NCI-H2029 treated with DMSO at 0.1 percent for 48 hours (cell line): ENCODE measurements around the gene CA7.
A peak's percentile ranks its signal among the peaks of the same experiment; 100 is the strongest.
"Not testable (repeated sequence)": the region's sequence is repeated elsewhere in the genome, so short reads cannot be mapped to it uniquely, and the experiment has no call there.

Experiments
- DNase-seq: peaks from one replicate; lab custom pipeline; 2025; lab: John Stamatoyannopoulos, UW

The CA7 gene

DNA sequence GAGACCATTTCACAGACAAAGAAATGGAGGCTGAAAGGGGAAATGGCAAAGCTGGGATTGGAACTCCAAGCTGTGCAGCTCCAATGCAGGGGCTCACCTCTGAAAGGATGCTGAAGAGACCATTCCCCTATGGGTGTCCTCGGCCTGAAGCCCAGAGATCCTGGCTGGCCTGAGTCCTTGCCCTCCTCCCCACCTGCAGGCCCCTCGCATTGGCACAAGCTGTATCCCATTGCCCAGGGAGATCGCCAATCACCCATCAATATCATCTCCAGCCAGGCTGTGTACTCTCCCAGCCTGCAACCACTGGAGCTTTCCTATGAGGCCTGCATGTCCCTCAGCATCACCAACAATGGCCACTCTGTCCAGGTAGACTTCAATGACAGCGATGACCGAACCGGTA is 2.6 kb downstream of the CA7 start:
- DNase-seq = no peak

DNA sequence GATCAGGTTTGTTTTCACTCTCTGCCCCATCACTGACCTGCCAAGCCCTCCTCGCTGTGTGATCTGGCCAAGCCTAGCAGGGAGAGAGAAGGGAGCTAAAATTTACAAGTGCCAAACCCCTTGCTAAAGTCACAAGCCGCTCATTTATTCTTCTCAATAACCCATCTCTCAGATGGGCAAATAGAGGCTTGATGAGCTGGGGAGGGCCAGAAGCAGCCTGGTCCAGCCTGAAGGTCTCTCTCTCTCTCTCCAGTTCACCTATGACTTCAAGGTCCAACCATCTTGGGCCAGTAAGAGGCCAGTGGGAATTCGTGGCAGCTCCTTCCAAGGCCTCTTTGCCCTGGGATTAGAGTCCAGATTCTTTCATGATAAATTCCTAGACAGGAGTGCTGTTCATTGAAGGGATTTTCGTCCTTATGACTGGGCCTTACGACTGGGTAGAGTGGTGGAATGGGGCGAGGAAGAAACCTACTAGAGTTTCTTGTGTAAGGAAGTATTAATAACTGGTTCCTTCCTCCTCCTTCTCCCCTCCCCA is 3.4 kb downstream of the CA7 start:
- DNase-seq = no peak

- DNase-seq = no peak
Measured at GRCh38 chr16:66848172-66848571, 4.0 kb downstream of the CA7 start.

GRCh38 chr16:66849021-66849420 is 4.8 kb downstream of the CA7 start:
- no peak for DNase-seq

- DNase-seq = no peak
Measured at GRCh38 chr16:66849549-66849948, 5.3 kb downstream of the CA7 start.

- DNase-seq = no peak
Measured at GRCh38 chr16:66850115-66850815, 6.1 kb downstream of the CA7 start.

- DNase-seq = no peak
Measured at GRCh38 chr16:66851166-66851964, 7.2 kb downstream of the CA7 start.

- no peak for DNase-seq
Measured at GRCh38 chr16:66853261-66854139, 9.3 kb downstream of the CA7 start.

DNA sequence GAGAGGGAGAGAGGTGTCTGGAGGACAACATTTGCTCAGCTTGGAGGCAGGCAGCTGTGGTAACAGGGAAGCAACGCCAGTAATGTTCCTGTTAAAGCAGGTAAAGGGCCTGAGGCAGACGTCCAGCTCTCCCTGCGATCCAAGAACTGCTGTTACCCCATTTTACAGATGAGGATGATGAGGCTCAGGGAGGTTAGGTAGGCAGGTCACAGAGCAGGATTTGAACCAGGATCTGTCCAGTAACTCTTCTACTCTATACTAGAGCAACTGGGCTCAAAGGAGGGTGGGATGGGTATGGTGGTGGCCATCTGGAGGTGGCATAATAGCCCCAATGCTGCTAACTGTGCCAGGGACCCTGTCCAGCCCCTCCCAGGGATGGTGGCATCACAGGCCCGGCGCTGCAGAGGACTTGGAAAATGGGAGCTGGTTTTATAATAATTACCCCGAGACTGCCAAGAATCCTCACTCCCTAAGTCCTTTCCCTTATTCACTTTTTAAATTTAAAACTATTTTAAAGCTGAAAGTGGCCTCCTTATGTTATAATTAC is 12.0 kb downstream of the CA7 start:
- no peak for DNase-seq

GRCh38 chr16:66856801-66857200 is 12.6 kb downstream of the CA7 start:
- DNase-seq = no peak

- no peak for DNase-seq
Measured at GRCh38 chr16:66857437-66857836, 13.2 kb downstream of the CA7 start.

- DNase-seq = peak; percentile 69
Measured at GRCh38 chr16:66858740-66859396, 14.7 kb downstream of the CA7 start.

DNA sequence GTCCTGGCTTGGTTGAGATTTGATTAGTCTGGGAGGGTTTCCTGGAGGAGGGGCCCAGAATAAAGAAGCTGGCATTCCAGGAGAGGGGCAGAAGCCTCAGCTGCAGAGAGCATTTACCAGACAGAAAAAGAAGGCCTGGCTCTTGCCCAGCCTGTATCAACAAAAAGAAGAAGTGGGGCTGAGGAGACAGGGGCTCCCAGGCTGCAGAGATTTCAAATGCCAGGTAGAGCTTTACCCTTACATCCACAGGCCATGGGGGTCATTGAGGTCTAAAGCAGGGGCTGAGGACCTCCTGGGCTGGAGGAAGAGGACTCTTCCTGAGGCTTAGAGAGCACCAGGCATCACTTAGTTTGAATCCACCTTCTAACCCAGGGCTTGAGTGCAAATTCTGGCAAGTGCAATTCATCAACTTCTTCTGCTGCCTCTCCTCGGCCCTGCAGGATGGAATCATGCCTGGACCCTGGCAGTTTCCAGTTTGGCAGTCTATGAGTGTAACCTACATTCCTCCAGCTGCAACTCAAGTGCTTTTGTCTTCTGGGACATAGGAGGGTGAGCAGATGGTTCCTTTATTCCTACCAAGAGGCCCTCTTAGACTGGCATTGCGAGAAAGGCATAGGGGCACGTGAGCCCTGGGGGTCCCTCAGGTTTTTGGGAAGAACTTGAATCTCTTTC is 15.3 kb downstream of the CA7 start:
- peak; percentile 17 for DNase-seq

- DNase-seq = no peak
Measured at GRCh38 chr16:66862023-66862520, 17.9 kb downstream of the CA7 start.

GRCh38 chr16:66863707-66864106 is 19.5 kb downstream of the CA7 start:
- DNase-seq = no peak

- DNase-seq = no peak
Measured at GRCh38 chr16:66869424-66869823, 25.2 kb downstream of the CA7 start.

DNA sequence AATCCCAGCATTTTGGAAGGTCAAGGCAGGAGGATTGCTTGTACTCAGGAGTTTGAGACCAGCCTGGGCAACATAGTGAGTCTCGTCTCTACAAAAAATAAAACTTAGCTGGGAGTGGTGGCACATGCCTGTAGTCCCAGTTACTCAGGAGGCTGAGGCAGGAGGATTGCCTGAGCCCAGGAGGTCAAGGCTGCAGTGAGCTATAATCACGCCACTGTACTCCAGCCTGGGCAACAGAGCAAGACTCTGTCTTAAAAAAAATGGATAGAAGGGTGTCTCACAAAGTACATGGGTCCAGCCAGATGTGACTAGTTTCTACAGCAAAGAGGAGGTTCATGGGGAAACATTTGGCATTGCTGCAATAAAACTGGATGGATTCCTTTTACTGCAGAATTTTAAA is 27.1 kb downstream of the CA7 start:
- DNase-seq = not testable (repeated sequence)

DNA sequence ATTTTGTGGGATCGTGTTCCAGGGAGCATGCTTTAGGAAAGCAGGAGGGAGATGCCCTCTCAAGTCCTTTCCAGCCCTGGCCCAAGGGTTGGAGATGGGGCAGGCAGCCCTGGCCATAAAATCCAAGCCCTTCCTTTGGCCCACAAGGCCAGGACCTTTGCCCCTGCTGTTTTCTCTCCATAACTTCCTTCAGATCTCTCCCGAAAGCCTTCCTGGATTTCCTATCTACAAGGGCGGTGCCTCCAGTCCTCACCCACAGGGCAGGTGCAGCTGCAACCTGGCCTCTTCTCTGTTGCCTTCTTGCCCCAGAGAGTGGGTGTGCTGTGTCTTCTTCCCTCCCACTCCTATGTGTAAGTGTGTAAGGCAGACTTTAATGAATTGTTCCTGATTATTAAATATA is 27.6 kb downstream of the CA7 start:
- no peak for DNase-seq

DNA sequence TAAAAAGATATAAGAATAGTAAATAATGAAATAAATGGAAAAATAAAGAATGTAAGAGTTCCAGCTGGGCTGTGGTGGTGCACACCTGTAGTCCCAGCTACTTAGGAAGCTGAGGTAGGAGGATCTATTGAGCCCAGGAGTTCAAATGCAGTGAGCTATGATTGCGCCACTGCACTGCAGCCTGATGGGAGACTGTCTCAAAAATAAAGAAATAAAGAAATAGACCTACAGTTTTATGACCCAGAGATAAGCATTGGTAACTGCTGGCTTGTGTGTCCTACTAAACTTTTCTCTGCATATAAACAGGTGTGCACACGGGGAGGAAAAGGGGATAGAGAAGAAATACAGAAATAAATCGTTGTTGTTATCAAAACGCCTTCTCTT is 28.3 kb downstream of the CA7 start:
- DNase-seq = no peak

GRCh38 chr16:66872943-66873684 is 28.9 kb downstream of the CA7 start:
- no peak for DNase-seq
